A673 (cell line): ENCODE data around the gene NECAP2.

ENCODE experiments used
- CTCF ChIP-seq: fragments of 300-800, 200-600 bp; sonication (generic); conservative IDR thresholded peaks from 2 replicates; pipeline ENCODE4 v1.5.1; 2017; ENCODE audit warnings: low read depth, mild to moderate bottlenecking, antibody characterized with exemption, low read length, moderate library complexity, mixed read lengths
- EZH2 ChIP-seq: fragments of 200-600 bp; sonication (generic); IDR thresholded peaks from 2 replicates; pipeline ENCODE4 v1.6.1; 2017; ENCODE audit warnings: borderline replicate concordance, low read depth, mild to moderate bottlenecking, mixed read lengths, antibody characterized with exemption, low read length; ENCODE audit not compliant: poor library complexity, severe bottlenecking

- TF ChIP-seq EZH2 (no peak), CTCF (no peak)
Measured at GRCh38 chr1:16396591-16396990, 43.9 kb upstream of the NECAP2 start.
